A549 (cell line): ENCODE measurements around the gene ODAPH.

Source experiments
- BHLHE40 ChIP-seq: IDR thresholded peaks from 2 replicates; pipeline ENCODE4 v1.6.1; 2012; ENCODE audit warnings: low read depth, low read length, inconsistent platforms
- CHD4 ChIP-seq: fragments of 200-600 bp; sonication (generic); IDR thresholded peaks from 2 replicates; pipeline ENCODE4 v1.6.1; 2016; ENCODE audit warnings: antibody characterized with exemption, mild to moderate bottlenecking, borderline replicate concordance
- ESRRA ChIP-seq: fragments of 150-350 bp; IDR thresholded peaks from 2 replicates; pipeline ENCODE4 v1.6.1; 2014; ENCODE audit warnings: mild to moderate bottlenecking, low read length, borderline replicate concordance
- MAZ ChIP-seq: fragments of 150-350 bp; IDR thresholded peaks from 2 replicates; pipeline ENCODE4 v1.6.1; 2014; ENCODE audit warnings: antibody characterized with exemption, low read depth, low read length, borderline replicate concordance
- MYC ChIP-seq: IDR thresholded peaks from 2 replicates; pipeline ENCODE4 v1.6.1; 2012; ENCODE audit warnings: mild to moderate bottlenecking, inconsistent platforms, low read length, improper control_type of control experiment, borderline replicate concordance
- NFE2L2 ChIP-seq: fragments of 150-350 bp; conservative IDR thresholded peaks from 2 replicates; pipeline ENCODE4 v1.6.1; 2014; ENCODE audit warnings: low read length
- NR3C1 ChIP-seq: fragments of >200 bp; sonication (Bioruptor Twin); formaldehyde crosslinking; IDR thresholded peaks from 3 replicates; pipeline ENCODE4 v1.6.1; 2017
- POLR2A ChIP-seq: IDR thresholded peaks from 2 replicates; pipeline ENCODE4 v1.6.1; 2012; ENCODE audit warnings: mild to moderate bottlenecking, low read length
- RAD21 ChIP-seq, 2 experiments: fragments of >200 bp in 1 of 2; sonication (Bioruptor Twin) in 1 of 2; formaldehyde crosslinking in 1 of 2; IDR thresholded peaks in 1 of 2; conservative IDR thresholded peaks in 1 of 2; 2 replicates in 1 of 2; 3 replicates in 1 of 2; pipeline ENCODE4 v1.6.1; 2012 to 2018; ENCODE audit warnings: inconsistent platforms in 1 of 2
- RARB ChIP-seq: fragments of 250-450 bp; sonication (Bioruptor Pico); IDR thresholded peaks from 2 replicates; pipeline ENCODE4 v1.8.0; 2021; ENCODE audit warnings: mild to moderate bottlenecking, moderate library complexity
- RCOR1 ChIP-seq: fragments of 150-350 bp; IDR thresholded peaks from 2 replicates; pipeline ENCODE4 v1.6.1; 2014; ENCODE audit warnings: antibody characterized with exemption, low read length, low read depth
- RFX5 ChIP-seq: fragments of 450-650 bp; IDR thresholded peaks from 2 replicates; pipeline ENCODE4 v1.7.1; 2014; ENCODE audit warnings: antibody characterized with exemption, mild to moderate bottlenecking, moderate library complexity
- TF ChIP-seq, protein P1 (sequence below): fragments of >200 bp; sonication (Bioruptor Twin); formaldehyde crosslinking; IDR thresholded peaks from 3 replicates; pipeline ENCODE4 v1.5.1; 2016
- TF ChIP-seq, protein P2 (sequence below): fragments of 200-600 bp; sonication (generic); IDR thresholded peaks from 2 replicates; pipeline ENCODE4 v1.6.1; 2016; ENCODE audit warnings: antibody characterized with exemption, mild to moderate bottlenecking, moderate library complexity

DNA sequence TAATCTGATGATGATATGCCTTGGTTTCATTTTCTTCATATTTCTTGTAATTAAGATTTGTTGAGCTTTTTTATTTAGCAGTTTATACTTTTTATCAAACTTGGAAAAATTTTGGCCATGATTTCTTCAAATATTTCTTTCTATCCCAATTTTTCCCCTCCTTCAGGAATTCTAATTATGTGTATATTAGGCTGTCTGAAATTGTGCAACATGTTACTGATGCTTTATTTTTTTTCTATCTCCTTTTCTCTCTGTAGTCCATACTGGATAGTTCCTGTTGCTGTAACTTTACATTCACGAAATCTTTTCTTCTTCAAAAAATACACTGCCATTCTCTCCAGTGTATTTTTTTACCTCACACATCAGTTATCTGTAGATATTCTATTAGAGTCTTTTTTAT, 30.8 kb upstream of the ODAPH start:
- TF ChIP-seq, protein P1, sequence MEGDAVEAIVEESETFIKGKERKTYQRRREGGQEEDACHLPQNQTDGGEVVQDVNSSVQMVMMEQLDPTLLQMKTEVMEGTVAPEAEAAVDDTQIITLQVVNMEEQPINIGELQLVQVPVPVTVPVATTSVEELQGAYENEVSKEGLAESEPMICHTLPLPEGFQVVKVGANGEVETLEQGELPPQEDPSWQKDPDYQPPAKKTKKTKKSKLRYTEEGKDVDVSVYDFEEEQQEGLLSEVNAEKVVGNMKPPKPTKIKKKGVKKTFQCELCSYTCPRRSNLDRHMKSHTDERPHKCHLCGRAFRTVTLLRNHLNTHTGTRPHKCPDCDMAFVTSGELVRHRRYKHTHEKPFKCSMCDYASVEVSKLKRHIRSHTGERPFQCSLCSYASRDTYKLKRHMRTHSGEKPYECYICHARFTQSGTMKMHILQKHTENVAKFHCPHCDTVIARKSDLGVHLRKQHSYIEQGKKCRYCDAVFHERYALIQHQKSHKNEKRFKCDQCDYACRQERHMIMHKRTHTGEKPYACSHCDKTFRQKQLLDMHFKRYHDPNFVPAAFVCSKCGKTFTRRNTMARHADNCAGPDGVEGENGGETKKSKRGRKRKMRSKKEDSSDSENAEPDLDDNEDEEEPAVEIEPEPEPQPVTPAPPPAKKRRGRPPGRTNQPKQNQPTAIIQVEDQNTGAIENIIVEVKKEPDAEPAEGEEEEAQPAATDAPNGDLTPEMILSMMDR, result no peak
- TF ChIP-seq RFX5 (no peak), CHD4 (no peak), NFE2L2 (no peak), ESRRA (no peak), MAZ (no peak), POLR2A (no peak), BHLHE40 (no peak), RCOR1 (no peak), MYC (no peak), RARB (CRISPR knock-in tag) (no peak), NR3C1 (no peak), RAD21 (conservative IDR thresholded peaks at IDR 0.05 in 1 of 2, IDR thresholded peaks at IDR 0.05 in 1 of 2) (no peak)
- TF ChIP-seq, protein P2, sequence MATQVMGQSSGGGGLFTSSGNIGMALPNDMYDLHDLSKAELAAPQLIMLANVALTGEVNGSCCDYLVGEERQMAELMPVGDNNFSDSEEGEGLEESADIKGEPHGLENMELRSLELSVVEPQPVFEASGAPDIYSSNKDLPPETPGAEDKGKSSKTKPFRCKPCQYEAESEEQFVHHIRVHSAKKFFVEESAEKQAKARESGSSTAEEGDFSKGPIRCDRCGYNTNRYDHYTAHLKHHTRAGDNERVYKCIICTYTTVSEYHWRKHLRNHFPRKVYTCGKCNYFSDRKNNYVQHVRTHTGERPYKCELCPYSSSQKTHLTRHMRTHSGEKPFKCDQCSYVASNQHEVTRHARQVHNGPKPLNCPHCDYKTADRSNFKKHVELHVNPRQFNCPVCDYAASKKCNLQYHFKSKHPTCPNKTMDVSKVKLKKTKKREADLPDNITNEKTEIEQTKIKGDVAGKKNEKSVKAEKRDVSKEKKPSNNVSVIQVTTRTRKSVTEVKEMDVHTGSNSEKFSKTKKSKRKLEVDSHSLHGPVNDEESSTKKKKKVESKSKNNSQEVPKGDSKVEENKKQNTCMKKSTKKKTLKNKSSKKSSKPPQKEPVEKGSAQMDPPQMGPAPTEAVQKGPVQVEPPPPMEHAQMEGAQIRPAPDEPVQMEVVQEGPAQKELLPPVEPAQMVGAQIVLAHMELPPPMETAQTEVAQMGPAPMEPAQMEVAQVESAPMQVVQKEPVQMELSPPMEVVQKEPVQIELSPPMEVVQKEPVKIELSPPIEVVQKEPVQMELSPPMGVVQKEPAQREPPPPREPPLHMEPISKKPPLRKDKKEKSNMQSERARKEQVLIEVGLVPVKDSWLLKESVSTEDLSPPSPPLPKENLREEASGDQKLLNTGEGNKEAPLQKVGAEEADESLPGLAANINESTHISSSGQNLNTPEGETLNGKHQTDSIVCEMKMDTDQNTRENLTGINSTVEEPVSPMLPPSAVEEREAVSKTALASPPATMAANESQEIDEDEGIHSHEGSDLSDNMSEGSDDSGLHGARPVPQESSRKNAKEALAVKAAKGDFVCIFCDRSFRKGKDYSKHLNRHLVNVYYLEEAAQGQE, result no peak
